ENCODE measurements around the gene EGFR. TPM values are rescaled to one million over a fixed set of nuclear protein-coding genes. Genes with fewer than 3 reads are reported as not detected.

Gene EGFR
- polyA plus RNA-seq, 1 donor from 2014 or later: 0.22 TPM

- H3K9me3 ChIP-seq (ENCODE audit: low read length): no peaks in the 10 kb centered on the region
- H3K27me3 ChIP-seq (ENCODE audit: insufficient read depth, low read depth, low read length): no peaks in the 10 kb centered on the region
- H4K20me1 ChIP-seq (ENCODE audit: insufficient read depth): no peaks in the 10 kb centered on the region
- no peaks in the 10 kb centered on the region for H3K9me2 ChIP-seq (ENCODE audit: insufficient read depth, low read length)
- no peaks in the 10 kb centered on the region for H3K36me3 ChIP-seq (ENCODE audit: insufficient read depth, low read length)
- H3K79me2 ChIP-seq (replicated peaks; ENCODE audit: insufficient read depth, low read length): no peaks in the 10 kb centered on the region
- H3K4me2 ChIP-seq (ENCODE audit: low read length): no peak overlapping the region
- H3F3A ChIP-seq (ENCODE audit: insufficient read depth, low read length, poor library complexity, severe bottlenecking): no peaks in the 10 kb centered on the region
- H3K27ac ChIP-seq (ENCODE audit: low read length): no peak overlapping the region
- no peak overlapping the region for H2AFZ ChIP-seq (ENCODE audit: low read depth, low read length)
- H3K9ac ChIP-seq (ENCODE audit: low read length): no peak overlapping the region
- no peak for TF ChIP-seq MXI1 (conservative IDR thresholded peaks at IDR 0.05; ENCODE audit: poor library complexity, severe bottlenecking)
- no peak for TF ChIP-seq RAD21 (conservative IDR thresholded peaks at IDR 0.05)
- TF ChIP-seq SMC3 (conservative IDR thresholded peaks at IDR 0.05; ENCODE audit: poor library complexity): no peak
- no peak for TF ChIP-seq EP300 (conservative IDR thresholded peaks at IDR 0.05; ENCODE audit: poor library complexity, severe bottlenecking)
- TF ChIP-seq, protein P1, sequence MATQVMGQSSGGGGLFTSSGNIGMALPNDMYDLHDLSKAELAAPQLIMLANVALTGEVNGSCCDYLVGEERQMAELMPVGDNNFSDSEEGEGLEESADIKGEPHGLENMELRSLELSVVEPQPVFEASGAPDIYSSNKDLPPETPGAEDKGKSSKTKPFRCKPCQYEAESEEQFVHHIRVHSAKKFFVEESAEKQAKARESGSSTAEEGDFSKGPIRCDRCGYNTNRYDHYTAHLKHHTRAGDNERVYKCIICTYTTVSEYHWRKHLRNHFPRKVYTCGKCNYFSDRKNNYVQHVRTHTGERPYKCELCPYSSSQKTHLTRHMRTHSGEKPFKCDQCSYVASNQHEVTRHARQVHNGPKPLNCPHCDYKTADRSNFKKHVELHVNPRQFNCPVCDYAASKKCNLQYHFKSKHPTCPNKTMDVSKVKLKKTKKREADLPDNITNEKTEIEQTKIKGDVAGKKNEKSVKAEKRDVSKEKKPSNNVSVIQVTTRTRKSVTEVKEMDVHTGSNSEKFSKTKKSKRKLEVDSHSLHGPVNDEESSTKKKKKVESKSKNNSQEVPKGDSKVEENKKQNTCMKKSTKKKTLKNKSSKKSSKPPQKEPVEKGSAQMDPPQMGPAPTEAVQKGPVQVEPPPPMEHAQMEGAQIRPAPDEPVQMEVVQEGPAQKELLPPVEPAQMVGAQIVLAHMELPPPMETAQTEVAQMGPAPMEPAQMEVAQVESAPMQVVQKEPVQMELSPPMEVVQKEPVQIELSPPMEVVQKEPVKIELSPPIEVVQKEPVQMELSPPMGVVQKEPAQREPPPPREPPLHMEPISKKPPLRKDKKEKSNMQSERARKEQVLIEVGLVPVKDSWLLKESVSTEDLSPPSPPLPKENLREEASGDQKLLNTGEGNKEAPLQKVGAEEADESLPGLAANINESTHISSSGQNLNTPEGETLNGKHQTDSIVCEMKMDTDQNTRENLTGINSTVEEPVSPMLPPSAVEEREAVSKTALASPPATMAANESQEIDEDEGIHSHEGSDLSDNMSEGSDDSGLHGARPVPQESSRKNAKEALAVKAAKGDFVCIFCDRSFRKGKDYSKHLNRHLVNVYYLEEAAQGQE (IDR thresholded peaks at IDR 0.05; ENCODE audit: borderline replicate concordance): no peak
- TF ChIP-seq, protein P2, sequence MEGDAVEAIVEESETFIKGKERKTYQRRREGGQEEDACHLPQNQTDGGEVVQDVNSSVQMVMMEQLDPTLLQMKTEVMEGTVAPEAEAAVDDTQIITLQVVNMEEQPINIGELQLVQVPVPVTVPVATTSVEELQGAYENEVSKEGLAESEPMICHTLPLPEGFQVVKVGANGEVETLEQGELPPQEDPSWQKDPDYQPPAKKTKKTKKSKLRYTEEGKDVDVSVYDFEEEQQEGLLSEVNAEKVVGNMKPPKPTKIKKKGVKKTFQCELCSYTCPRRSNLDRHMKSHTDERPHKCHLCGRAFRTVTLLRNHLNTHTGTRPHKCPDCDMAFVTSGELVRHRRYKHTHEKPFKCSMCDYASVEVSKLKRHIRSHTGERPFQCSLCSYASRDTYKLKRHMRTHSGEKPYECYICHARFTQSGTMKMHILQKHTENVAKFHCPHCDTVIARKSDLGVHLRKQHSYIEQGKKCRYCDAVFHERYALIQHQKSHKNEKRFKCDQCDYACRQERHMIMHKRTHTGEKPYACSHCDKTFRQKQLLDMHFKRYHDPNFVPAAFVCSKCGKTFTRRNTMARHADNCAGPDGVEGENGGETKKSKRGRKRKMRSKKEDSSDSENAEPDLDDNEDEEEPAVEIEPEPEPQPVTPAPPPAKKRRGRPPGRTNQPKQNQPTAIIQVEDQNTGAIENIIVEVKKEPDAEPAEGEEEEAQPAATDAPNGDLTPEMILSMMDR (IDR thresholded peaks at IDR 0.05; ENCODE audit: poor library complexity, severe bottlenecking): no peak
- no peak for TF ChIP-seq EZH2 (IDR thresholded peaks at IDR 0.05; ENCODE audit: borderline replicate concordance, insufficient read depth, low read length, poor library complexity, severe bottlenecking)
- no peak for TF ChIP-seq POLR2AphosphoS5 (IDR thresholded peaks at IDR 0.05)
- TF ChIP-seq TAF1 (IDR thresholded peaks at IDR 0.05; ENCODE audit: low read depth): no peak
- no peak overlapping the region for H3K4me3 ChIP-seq (ENCODE audit: low read length)
These were observed 51.5 kb downstream of the EGFR start for GRCh38 chr7:55070271-55070743.

GRCh38 chr7:55070854-55071253, 52.0 kb downstream of the EGFR start:
- H3K4me3 ChIP-seq (ENCODE audit: low read length): no peak overlapping the region
- no peaks in the 10 kb centered on the region for H3K79me2 ChIP-seq (replicated peaks; ENCODE audit: insufficient read depth, low read length)
- H3K36me3 ChIP-seq (ENCODE audit: insufficient read depth, low read length): no peaks in the 10 kb centered on the region

More at GRCh38 chr7:55070854-55071253, 52.0 kb downstream of the EGFR start:
- Histone ChIP-seq H3F3A (ENCODE audit: insufficient read depth, low read length, poor library complexity, severe bottlenecking) (no peaks in the 10 kb centered on the region), H3K27me3 (ENCODE audit: insufficient read depth, low read depth, low read length) (no peaks in the 10 kb centered on the region), H3K9me2 (ENCODE audit: insufficient read depth, low read length) (no peaks in the 10 kb centered on the region), H3K9ac (ENCODE audit: low read length) (no peak overlapping the region), H3K9me3 (ENCODE audit: low read length) (no peaks in the 10 kb centered on the region), H3K27ac (ENCODE audit: low read length) (no peak overlapping the region), H2AFZ (ENCODE audit: low read depth, low read length) (no peak overlapping the region), H4K20me1 (ENCODE audit: insufficient read depth) (no peaks in the 10 kb centered on the region), H3K4me2 (ENCODE audit: low read length) (no peak overlapping the region)
- TF ChIP-seq TAF1 (IDR thresholded peaks at IDR 0.05; ENCODE audit: low read depth) (no peak), MXI1 (conservative IDR thresholded peaks at IDR 0.05; ENCODE audit: poor library complexity, severe bottlenecking) (no peak), SMC3 (conservative IDR thresholded peaks at IDR 0.05; ENCODE audit: poor library complexity) (no peak), POLR2AphosphoS5 (IDR thresholded peaks at IDR 0.05) (no peak), RAD21 (conservative IDR thresholded peaks at IDR 0.05) (no peak), EZH2 (IDR thresholded peaks at IDR 0.05; ENCODE audit: borderline replicate concordance, insufficient read depth, low read length, poor library complexity, severe bottlenecking) (no peak), EP300 (conservative IDR thresholded peaks at IDR 0.05; ENCODE audit: poor library complexity, severe bottlenecking) (no peak)
- TF ChIP-seq, protein P1 (IDR thresholded peaks at IDR 0.05; ENCODE audit: borderline replicate concordance): no peak
- TF ChIP-seq, protein P2 (IDR thresholded peaks at IDR 0.05; ENCODE audit: poor library complexity, severe bottlenecking): no peak

Data from neural cell (in vitro differentiated cells).